Mesodermal cell (in vitro differentiated cells): ENCODE results near the gene COX4I2.
"Not testable (repeated sequence)": the region's sequence is repeated elsewhere in the genome, so short reads cannot be mapped to it uniquely, and the experiment has no call there.

ENCODE experiments used
- H3K27ac ChIP-seq: 2 replicates; pipeline ENCODE4 v1.7.0; 2013; ENCODE audit warnings: mild to moderate bottlenecking, low read depth, low read length, moderate library complexity; ENCODE audit not compliant: severe bottlenecking
- H3K36me3 ChIP-seq: 2 replicates; pipeline ENCODE4 v1.7.1; 2013; ENCODE audit warnings: mild to moderate bottlenecking, low read length, moderate library complexity; ENCODE audit not compliant: control insufficient read depth, insufficient read depth
- H3K4me1 ChIP-seq: one replicate; pipeline ENCODE4 v1.7.1; 2013; ENCODE audit warnings: mild to moderate bottlenecking, low read length; ENCODE audit not compliant: insufficient read depth, control insufficient read depth, poor library complexity, severe bottlenecking
- H3K4me3 ChIP-seq: 2 replicates; pipeline ENCODE4 v1.7.0; 2013; ENCODE audit warnings: low read length, control low read depth, mild to moderate bottlenecking; ENCODE audit not compliant: insufficient read depth, poor library complexity, severe bottlenecking; ENCODE audit errors: extremely low read depth
- H3K9me3 ChIP-seq: 2 replicates; pipeline ENCODE4 v1.7.1; 2013; ENCODE audit warnings: mild to moderate bottlenecking, low read length, moderate library complexity; ENCODE audit not compliant: control insufficient read depth
- WGBS, 2 experiments: methylation state at CpG; one replicate each; pipeline ENCODE4 v1.1.5; 2013; ENCODE audit warnings: missing lambda C conversion rate in 2 of 2; ENCODE audit not compliant: insufficient coverage in 2 of 2; 5-methylcytosine and 5-hydroxymethylcytosine counted together

COX4I2 gene

DNA sequence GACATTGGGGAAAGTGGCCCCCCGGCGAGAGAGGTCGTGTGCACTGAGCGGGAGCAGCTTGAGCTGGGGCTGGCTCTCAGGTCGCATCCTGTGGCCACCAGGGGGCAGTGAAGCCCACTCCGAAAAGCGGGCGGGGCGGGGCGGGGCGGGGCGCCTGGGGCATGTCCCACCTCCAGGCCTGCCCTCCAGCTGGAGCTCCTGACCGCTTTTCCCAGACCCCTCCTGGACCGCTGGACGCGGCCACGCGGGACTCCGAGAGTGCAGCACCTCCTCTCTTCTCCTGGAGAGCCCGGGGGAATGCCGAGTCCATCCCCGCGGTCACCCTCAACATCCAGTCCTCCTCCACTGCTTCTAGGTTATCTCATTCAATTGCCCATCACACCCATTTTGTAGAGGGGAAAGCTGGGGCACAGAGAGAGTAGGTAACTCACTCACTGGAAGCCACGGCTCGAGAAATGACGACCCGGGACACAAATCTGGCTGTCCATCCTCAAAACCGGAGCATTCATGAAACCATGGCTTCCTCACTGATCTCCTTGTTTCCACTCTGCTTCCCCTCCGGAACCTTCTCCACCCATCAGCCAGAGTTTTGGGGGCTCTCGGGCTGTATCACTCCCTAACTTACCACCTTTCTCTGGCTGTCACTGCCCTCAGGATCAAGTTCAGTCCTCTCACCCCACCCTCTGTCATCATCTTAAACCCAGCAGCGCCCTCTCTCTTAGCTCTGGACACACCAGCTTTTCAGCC lies 24.1 kb downstream of the COX4I2 start:
- no peaks in the 10 kb centered on the region for H3K9me3 ChIP-seq
- H3K4me3 ChIP-seq, result no peak overlapping the region
- peaks cover 28% of the 10 kb centered on the region for H3K36me3 ChIP-seq
- peak overlapping the region; percentile 53 for H3K27ac ChIP-seq
- peaks cover 33% of the 10 kb centered on the region for H3K4me1 ChIP-seq
- 16 to 19% methylated on average over 23 to 27 of the region's 31 CpGs for whole genome bisulfite sequencing, 2 experiments

DNA sequence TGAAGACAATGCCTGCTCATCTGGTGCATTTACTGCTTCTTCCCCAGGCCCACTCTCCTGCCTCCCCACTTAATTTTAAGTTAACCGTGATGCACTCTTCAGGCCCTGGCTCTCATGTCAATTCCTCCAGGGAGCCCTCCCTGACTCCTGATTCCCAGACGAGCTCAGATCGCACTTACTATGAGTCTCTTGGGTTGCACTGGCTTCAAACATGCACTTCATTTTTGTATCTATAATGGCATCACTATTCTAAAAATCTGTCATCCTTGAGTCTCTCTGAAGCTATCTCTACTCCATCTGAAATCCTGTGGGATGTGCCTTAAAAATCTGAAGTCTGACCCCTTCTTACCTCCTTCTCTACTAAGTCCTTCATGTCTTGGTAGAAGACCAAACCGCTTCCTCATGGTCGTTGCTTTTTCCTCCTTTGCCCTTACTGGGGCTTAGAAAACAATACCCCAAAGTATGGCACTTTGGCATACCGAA lies 24.7 kb downstream of the COX4I2 start:
- Histone ChIP-seq H3K4me3 (no peak overlapping the region), H3K27ac (peak overlapping the region; percentile 53), H3K4me1 (peaks cover 33% of the 10 kb centered on the region), H3K36me3 (peaks cover 28% of the 10 kb centered on the region), H3K9me3 (no peaks in the 10 kb centered on the region)
- 71 to 78% methylated on average over 4 to 6 of the region's 6 CpGs for WGBS, 2 experiments

DNA sequence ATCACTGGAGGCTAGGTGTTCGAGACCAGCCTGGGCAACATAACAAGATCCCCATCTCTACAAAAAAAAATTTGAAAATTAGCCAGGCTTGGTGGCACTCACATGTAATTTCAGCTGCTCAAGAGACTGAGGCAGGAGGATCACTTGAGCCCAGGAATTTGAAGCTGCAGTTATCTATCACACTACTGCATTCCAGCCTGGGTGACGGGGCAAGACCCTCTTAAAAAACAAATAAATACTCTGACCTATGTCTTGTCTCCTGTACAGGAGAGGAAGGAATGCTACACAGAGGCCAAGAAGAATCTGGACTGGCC lies 25.8 kb downstream of the COX4I2 start:
- Histone ChIP-seq H3K27ac (peak overlapping the region; percentile 13), H3K4me1 (peaks cover 33% of the 10 kb centered on the region), H3K4me3 (no peak overlapping the region), H3K36me3 (peaks cover 33% of the 10 kb centered on the region), H3K9me3 (no peaks in the 10 kb centered on the region)
- 88 to 100% methylated on average over 1 of the region's 2 CpGs for WGBS, 2 experiments

DNA sequence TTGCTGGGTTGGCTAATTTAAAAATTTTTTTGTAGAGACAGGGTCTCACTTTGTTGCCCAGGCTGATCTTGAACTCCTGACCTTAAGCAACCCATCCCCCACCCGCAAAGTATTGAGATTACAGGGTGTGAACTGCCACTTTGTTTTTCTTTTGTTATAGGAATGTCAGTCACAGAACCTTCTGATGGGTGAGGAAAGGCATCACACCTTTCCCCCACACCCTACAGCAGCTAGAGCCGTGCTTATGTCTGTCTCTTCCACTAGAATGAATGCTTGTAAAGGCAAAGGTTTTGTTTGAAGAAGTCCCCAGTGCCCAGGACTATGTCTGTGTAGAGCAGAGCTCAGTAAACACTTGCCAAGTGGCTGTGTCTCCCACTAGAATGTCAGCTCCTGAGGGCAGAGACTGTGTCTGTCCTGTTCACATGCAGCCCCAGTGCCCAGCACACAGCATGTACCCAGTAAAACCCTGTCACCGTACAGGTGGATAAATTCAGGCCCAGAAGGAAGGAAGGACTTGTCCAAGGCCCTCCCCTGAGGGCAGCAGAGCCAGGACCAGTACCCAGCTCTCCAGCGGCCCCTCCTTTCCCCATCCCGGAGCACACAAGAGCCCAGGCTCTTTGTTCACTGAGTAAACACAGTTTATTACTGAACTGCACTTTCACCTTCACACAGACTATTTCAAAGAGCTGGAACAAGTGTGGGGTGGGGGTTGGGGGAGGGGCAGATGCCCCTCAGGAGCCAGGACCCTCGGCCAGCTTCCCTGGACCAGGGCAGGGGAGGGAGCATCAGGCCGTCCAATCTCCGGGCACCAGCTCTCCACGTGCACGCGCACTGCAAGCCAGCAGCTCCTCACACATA lies 26.4 kb downstream of the COX4I2 start:
- Histone ChIP-seq H3K27ac (peak overlapping the region; percentile 13), H3K9me3 (no peaks in the 10 kb centered on the region), H3K4me3 (no peak overlapping the region), H3K4me1 (peaks cover 34% of the 10 kb centered on the region), H3K36me3 (peaks cover 36% of the 10 kb centered on the region)
- 81 to 86% methylated on average over 1 to 4 of the region's 11 CpGs for WGBS, 2 experiments

DNA sequence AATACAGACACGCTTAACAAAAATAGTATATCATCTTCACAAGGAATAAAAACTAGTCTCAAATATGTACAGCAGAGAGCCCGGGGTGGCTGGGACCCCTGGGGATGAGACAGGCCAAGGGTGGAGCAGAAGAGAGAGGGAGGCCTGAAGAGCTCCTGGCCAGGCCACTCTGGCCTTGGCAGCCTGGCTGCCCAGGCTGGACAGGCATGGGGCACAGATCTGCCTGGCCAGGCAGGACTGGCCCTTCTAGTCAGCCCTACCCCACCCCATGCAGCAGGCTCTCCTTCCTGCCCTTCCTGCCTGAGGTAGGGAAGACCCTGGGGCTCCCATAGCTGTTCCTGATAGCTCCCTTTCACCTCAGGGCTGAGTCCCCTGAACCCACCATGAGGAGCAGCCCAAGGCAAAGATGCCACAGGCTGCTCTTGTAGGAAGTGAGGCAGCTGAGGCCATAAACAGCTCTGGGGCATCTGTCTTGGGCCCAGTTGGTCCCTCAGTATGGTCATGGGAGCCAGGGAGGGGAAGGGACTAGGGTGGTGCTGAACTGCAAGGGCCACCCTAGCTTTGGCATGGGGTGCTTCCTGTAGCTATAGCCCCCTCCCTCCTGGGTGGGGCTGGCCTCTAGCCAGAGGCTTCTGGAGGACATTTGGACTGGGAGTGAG lies 27.1 kb downstream of the COX4I2 start:
- Histone ChIP-seq H3K27ac (no peak overlapping the region), H3K9me3 (no peaks in the 10 kb centered on the region), H3K4me1 (peaks cover 41% of the 10 kb centered on the region), H3K36me3 (peaks cover 43% of the 10 kb centered on the region), H3K4me3 (no peak overlapping the region)
- WGBS, 2 experiments, result 100% methylated on average over 1 of the region's 2 CpGs; no CpG with 5 or more reads in 1 of the 2 experiments

DNA sequence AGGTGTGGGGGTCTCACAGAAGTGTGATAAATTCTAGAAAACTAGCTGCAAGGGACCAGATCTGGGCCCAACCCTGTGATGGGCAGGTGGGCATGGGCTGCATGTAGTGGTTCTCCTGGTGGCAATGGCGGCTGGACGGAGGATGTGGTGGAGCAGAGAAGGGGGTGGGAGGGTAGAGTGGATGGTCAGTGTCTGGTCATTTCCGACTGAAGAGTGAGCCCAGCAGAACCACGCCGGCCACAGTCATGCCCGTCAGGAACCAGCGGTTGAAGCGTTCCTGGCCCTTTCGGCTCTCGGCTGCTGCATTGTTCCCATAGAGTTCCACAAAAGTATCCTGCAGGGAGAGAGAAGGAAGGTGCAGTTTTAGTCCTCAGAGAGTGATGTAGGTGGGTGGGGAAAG lies 28.0 kb downstream of the COX4I2 start:
- Histone ChIP-seq H3K4me3 (no peak overlapping the region), H3K36me3 (peaks cover 43% of the 10 kb centered on the region), H3K9me3 (no peaks in the 10 kb centered on the region), H3K27ac (no peak overlapping the region), H3K4me1 (peaks cover 50% of the 10 kb centered on the region)
- WGBS, 2 experiments, result 91 to 96% methylated on average over 9 to 10 of the region's 10 CpGs

DNA sequence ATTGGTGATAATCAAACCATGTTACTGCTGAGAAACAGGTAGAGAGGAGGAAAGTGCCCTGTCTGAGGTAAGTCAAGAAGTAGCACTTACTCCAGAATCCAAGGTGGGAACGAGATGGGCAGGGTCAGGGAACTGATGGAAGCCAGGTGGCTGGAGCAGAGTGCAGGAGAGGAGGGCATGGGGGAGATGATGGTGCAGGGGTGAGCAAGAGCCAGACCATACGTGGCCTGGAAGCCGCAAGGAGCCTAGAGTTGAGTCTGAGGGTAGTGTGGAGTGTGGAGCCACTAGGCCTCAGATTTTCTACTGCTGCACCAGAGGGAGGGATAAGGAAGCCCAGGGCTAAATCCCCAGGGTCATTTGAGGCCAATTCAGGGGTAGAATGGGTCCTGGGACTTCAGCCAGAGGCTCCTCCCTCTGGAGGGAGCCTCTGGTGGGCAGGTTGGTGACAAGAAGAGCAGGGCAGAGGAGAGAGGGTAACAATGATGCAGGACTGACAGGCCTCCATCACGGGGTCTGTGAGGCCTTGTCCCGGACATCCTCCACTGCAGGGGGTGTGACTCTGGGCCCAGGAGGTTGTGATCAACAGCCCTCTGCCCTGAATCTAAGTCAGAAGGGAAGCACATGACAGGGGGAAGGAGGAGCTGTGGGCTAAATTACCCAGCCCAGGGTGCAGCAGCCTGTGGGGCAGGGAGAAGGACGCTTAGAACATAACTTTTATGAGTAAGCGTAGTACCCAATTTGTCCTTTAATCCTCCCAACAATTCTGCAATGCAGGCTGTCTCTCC lies 28.7 kb downstream of the COX4I2 start:
- Histone ChIP-seq H3K4me1 (peaks cover 54% of the 10 kb centered on the region), H3K9me3 (no peaks in the 10 kb centered on the region), H3K36me3 (peaks cover 43% of the 10 kb centered on the region), H3K4me3 (no peak overlapping the region), H3K27ac (no peak overlapping the region)
- WGBS, 2 experiments, result 92% methylated on average over 5 to 7 of the region's 7 CpGs

DNA sequence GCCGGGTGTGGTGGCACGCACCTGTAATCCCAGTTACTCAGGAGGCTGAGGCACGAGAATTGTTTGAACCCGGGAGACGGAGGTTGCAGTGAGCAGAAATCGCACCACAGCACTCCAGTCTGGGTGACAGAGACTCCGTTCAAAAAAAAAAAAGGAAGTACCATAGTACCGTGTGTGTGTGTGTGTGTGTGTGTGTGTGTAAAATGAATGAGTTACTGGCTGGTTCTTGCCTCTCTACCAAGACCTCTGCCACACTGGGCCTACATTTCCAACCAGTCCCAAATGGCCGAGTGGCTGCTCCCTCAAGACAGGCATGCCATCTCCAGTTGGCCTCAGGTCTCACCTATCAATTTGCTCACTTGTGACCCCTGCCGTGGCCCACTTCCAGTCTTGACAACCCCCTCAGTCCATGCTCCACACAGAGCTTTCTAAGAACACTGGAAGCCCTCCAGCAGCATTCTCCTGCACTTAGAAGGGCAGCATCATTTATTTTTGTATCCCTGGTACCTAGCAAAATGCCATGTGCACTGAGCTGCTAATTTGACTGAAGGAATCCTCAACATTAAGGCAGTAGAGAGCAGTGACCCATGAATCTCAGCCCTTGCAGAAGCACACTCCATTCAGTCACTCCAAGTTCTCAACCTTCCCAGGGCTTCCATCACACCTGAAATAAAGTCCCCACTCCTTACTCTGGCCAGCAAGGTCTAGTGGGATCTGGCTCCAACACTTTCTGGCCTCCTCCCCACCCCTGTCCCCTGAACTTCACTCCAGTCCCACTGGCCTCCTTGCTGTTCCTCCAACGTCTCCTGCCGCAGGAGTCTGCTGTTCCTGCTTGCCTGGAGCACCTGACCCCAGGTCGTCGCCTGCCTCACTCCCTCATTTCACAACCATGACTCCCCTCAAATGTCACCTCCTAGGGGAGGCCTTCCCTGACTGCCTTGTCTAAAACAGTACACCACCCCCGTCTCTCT lies 29.9 kb downstream of the COX4I2 start:
- Histone ChIP-seq H3K4me1 (peaks cover 47% of the 10 kb centered on the region), H3K36me3 (peaks cover 48% of the 10 kb centered on the region), H3K9me3 (no peaks in the 10 kb centered on the region), H3K27ac (no peak overlapping the region), H3K4me3 (no peak overlapping the region)
- 95% methylated on average over 13 of the region's 15 CpGs for WGBS, 2 experiments

DNA sequence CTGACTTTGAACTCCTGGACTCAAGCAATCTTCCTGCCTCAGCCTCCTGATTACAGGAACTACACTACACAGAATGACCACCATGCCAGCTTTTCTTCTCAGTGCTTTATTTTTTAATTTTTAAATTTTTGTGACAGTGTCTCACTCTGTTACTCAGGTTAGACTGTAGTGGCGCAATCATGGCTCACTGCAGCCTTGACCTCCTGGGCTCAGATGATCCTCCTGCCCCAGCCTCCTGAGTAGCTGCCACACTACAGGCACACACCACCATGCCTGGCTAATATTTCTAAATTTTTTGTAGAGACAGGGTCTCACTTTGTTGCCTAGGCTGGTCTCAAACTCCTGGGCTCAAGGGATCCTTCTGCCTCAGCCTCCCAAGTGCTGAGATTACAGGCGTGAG lies 31.2 kb downstream of the COX4I2 start:
- 90 to 100% methylated on average over 2 of the region's 2 CpGs for WGBS, 2 experiments
- H3K4me3 ChIP-seq, H3K9me3 ChIP-seq, H3K27ac ChIP-seq: not testable (repeated sequence)
- Histone ChIP-seq H3K4me1 (peaks cover 39% of the 10 kb centered on the region), H3K36me3 (peaks cover 47% of the 10 kb centered on the region)
